NCI-H2107 (cell line): ENCODE results near the gene FAM193B.
A peak's percentile ranks its signal among the peaks of the same experiment; 100 is the strongest.

Source experiments
- DNase-seq: peaks from one replicate; lab custom pipeline; 2025; lab: John Stamatoyannopoulos, UW

Gene FAM193B

DNA sequence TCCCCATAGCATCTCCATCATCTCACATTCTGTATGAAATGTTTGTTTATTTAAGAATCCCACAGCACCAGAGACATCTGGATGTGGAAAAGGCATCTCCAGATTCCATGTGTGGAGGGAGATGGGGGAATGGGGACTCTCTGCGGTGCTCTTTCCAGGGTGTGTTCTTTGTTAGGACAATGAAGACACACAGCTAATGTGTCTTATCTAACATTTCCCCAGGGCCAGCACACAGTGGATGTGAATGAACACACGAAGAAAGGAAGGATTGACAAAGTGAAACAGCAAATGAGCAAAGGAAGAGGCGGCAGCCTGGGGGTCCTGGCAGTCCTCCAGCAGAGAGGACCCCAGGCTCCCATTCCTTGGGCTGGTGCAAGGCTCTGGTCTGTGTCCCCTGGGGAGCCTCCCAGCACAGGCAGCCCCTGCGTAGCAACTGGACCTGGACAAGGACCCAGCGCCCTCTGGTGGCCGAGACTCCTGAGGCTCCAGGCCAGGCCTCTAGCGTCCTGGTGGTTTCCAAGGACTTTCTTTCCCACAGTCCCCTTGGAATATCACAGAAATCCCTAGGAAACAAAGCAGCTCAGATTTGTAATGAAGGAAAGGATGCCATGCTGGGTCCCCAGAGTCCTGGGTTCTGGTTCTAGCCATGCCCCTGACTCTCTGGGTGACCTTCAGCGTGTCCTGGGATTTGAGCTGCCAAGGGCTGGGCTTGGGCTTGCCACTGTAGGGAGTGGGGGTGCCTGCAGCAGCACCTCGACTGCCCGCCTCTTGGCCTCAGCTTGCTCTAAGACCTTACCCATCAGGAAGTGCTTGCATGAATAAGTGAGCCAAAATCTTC, 53.5 kb downstream of the FAM193B start:
- peak; percentile 45 for DNase-seq

DNA sequence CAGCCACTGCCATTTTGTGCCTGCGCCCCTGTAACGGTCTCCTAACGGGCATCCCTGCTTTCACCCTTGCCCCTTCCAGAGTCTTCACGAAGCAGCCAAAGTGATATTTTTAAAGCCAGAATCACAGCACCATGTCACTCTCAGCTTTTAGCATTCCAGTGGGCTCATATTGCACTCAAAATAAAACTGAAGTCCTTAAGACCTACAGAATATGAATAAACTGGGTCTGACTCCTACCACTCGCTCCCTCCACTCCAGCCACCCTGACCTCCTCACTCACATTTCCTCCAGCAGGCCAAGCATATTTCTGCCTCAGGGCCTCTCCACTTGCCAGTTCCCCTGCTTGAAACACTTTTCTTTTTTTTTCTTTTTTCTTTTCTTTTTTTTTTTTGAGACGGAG, 54.5 kb downstream of the FAM193B start:
- DNase-seq = no peak

DNA sequence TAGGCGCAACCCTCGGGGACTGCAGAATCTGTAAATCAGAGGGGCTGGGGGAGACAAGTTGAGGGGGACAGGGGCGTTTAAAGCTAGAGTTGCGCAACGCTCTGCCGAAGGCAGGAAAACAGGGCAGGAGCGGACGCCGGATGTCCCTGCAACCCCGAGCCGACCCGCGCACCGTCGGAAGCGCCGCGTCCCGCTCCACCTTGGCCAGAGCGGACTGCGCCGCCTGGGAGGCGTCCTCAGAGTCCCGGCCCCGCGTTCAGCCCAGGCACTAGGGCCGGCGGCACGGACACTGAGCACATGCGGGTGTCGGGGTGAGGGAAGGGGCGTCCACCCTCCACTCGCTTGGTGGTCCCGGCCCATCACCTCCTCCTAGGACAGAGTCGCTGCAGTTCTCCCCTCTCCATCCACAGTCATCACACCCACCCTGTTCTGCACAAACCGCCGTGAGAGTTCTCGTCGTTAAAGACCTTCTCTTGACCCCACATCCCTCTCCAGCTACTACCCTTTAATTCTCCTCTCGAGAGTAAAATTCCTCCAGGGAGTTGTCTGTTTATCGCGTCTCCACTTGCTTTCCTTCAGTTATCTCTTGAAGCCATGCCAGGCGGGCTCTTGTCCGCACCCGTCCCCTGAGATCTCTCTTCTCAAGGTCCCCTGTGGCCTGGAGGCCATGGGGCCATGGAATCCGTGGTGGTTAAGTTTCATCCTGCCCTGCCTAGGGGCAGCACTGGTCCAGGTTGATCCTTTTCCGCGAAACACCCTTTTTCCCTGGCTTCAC, 56.2 kb downstream of the FAM193B start:
- DNase-seq = no peak

DNA sequence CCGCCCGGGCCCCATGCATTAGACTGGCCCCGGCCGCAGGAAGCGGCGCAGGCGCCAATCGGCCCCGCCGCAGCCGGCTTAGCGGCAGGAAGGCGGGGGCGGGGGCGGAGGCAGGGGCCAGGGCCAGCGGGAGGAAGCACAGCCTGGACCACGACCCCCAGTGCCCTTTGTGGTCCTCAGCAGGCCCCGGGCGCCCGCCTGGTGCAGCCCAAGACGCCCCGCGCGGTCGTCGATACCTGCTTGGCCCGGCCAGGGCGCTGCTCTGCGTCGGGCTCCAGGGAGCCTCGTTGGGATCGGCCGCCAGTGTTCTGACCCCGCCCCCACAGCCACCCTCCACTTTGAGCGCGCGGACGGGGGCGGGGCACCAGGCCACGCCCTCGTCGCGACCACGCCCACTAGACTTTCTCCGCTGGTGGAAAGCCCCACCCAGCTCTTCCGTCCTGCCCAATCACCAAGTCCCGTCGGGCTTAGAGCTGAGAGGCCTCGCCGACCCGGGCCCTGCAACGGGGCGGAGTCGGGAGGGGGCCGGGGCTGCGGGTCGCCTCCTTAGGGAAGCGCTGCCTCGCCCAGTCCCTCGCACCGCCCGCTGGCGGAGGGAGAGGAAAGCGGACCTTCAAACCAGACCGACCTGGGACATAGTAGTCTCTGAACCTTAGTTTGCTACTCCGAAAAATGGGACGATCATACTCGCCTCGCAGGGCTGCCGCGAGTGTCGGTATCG, 56.9 kb downstream of the FAM193B start, which contains the start of gene PDLIM7:
Gene PDLIM7 (minus strand): TSS at position 313 of the 721 bp plus-strand sequence. CDS start 1,092 bp downstream, outside the sequence.
- DNase-seq = peak; percentile 85

DNA sequence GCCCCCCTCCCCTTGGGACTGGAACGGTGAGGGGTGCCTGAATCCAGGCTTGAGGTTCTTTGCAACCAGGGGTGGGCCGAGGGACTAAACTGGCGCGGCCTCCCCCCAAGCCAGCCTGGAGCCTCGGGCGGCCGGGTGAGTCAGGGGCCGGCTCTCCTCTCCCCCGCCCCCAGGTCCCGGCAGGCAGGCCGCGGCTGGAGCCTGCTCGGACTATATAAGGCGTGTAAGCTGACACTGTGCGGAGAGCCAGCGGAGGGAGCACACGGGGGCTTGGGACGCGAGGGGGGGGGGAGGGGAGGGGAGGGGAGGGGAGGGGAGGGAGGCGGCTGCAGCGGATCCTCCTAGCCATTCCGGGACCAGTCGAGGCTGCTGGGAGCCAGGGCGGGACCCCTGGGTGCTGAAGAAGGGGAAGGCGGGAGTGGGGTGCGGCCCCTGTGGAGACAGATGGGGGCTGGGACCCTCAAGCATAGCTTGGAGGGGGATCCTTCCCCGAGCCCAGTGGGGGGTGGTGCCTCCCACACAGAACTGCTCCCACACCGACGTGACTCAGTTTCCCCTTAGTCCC, 57.6 kb downstream of the FAM193B start:
- peak; percentile 21 for DNase-seq

DNA sequence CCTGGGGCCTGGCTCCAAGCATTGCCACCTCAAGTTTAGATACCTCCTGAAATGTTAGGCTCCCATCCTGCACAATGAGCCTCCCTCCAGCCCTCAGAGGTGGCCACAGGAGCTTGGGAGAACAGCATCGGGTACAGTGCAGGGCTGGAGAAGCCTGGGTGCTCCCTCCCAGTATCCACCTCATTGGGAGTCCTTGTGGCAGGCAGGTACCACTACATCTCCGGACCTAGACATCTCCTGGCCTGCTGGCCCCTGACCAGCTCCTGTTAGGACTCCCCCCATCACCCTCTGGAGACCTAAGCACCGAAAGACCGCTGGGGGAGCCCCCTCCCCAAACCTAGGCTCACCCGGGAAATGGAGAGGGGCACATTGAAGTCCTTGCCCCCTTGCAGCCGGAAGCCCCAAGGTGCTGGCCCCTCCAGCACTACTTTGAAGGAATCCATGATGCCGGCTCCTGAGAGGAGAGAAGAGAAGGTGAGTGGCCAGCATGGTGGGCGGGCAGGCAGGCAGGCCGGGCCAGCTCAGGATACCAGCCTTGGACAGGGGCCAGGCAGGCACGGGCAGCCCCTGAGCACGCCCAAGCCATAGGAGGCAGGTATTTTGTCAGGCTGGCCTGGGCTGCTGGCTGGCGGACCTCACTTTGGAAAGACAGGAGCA, 58.2 kb downstream of the FAM193B start:
- no peak for DNase-seq

DNA sequence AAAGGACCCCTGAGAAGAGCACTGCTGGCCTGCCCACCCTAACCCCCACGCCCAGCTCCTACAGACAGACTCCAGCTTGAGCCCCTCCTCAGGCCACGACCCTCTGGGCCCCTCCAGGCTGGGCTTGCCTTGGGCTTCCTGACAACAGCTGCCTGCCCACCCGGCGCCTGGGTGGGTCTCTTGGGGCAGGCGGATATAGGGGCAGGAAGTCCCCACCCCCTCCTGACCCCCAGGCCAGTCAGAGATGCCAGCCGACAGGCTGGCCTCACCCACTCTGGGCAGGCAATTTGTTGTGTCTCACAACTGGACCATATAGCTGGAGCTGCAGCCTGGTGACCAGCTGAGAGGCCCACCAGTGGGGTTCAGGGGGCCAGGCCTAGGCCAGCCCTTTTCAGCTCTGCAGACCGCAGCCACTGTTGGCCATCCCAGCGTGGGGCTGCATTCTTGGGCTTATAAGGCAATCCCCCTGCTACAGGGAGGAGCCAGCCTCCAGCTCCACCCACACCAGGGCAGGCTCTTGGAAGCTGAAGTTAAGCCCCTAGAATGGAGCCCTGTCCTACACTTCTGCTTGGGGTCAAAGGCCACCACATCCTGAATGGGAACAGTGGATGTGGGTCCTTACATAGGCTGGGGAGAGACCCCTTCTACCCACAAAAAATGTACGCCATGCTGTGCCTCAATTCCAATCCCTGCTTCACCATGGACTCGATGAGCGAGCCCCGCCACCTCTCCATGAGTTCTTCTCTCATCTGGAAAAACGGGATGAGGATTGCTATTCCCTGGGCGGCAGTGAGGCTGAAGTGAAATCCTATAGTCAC, 58.9 kb downstream of the FAM193B start:
- DNase-seq = no peak

DNA sequence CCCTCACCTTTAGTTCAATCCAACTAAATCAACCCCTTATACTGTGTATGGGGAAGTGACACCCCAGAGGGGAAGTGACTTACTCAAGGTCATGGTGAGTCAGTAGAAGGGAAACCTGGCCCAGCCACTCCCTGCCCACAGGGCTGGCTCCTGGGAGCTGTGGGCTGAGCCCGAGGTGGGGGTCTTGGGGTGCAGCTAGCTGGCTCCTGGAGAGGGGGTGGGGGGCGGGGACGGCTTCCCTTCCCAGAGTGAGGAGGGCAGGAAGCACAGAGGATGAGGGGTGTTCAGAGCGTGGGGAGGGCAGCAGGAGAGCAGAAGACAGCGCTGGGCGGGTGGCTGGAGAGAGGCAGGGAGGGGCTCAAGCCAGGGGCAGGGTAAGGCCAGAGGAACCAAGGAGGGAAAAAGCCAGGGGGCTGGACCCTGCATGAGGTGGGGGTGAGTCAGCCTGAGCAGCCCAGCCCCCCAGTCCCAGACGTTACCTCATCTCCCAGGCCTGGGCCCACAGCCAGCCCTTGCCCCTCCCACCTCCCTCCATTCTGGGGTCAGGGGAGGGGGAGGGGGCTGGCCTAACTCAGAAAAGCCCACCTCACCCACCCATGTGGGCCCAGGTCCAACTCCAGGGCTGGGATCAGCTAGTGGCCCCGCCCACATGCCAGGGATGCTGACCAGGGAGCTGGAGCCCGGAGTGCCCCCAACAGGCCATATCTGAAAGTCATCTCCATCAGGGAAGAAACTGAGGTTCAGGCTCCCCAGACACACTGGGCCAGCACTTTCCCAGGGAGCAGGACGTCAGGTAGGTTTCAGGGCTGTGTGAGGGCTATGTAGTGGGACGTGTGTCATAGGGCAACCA, 59.8 kb downstream of the FAM193B start:
- DNase-seq = no peak

DNA sequence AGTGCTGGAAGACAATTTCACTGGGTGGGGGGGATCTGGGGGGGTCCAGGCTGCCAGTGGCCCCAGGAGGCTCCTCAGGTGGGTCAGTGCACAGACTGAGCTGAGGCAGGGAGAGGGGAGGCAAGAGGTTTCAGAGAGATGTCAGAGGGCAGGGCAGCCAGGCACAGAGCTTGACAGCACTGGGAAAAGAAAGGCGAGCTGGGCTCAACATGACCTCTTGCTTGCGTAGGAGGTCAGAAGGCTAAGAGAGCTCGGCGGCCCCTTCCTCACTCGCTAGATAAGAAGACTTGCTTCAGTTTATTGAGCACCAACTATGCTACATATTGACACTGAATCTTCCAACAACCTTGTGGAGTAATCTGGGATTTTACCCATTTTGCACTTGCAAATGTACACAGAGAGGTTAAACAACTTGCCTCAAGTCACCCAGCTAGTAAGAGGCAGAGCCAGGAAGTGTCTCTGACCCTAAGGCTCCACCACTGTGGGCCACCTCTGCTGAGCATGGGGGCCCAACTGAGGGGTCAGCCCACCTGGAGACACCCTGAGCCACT, 60.5 kb downstream of the FAM193B start:
- no peak for DNase-seq

DNA sequence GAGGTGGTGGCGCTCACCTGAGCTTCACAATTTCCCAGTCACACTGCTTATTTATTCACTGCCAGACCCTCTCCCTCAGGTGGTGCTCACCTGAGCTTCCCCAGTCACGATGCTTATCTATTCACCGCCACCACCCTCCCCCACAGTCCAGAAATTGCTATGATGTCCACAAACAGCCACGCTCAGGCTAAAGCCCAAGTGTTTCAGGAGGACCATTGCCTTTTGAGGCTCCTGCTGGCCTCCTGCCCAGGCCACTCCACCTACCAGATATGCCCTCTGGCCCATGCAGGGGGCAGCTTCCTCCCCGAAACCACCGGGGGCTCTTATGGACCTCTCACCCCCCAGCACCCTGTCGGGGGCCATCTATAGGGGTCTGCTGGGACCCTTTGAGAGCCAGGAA, 61.5 kb downstream of the FAM193B start:
- DNase-seq = no peak

DNA sequence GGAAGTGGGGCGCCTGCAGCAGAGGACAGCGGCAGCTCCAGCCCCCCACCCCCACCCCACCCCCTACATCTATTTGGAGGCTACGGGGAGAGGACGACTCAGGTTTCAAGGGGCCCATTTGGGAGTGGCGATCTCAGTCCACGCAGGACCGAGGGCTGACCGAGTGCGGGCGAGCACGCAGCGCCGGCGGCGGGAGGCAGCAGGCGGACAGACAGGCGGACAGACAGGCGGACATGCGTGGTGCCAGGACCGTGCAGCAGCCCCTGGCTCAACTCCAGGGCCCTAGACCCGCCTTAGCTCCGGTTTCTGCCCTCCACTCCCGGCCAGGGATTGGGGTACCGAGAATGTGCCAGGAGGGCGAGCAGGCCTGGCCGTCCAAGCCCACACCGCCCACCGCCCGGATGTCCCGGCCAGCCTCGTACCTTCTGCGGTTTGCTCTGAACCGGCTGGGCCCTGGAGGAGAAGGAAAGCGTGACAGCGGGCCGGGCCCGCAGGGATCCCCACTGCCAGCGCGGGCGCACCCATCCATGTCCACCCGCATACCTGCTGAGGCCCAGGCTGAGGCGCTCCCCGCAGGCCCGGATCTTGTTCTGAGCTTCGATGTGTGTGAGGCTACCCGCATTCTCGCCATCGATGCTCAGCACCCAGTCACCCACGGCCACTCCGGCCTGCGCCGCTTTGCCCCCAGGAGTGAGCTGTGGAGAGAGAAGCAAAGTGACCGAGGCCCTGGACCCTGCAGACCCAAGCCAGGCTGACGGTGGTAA, 62.2 kb downstream of the FAM193B start:
- no peak for DNase-seq

DNA sequence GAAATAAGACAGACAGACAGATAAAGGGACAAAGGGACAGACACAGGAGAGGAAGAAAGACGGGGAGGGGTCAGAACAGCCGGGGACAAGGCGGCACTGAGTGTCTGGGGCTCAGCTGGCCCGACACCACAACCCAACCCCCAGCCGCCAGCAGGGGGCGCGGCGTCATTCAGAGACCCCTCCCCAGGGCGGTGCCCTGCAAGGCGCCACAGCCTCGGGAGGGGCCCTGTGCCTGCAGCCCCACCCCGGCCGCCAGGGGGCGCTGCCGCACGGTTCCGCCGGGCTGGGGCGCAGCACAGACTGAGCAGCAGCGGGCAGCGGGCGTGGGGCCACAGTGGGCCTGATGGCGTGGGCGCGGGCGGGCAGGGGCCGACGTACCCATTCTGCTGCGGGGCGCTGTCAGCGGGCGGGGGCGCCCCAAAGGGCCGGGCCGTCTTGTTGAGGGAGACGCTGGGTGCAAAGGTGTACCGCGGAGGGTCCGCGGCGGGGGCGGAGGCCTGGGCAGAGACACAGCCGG, 62.9 kb downstream of the FAM193B start:
- no peak for DNase-seq

DNA sequence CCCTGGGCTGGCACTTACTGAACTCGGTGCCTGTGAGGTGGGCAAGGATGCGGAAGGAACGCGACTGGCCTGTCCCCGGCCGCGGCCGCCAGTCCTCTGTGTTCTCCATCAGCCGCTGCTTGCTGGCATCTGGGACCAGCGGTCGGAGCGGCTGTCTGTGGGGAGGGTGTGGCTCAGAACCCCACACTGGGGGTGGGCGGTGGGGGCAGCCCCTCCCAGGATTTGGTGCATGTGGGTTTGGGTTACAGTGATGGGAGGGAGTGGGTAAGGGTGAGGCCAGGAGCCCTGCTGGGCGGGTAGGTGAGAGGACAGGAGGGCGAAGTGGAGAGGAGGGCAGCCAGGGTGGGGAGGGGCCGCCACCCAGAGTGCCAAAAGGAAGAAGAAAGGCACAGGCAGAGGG, 63.4 kb downstream of the FAM193B start:
- DNase-seq = no peak

DNA sequence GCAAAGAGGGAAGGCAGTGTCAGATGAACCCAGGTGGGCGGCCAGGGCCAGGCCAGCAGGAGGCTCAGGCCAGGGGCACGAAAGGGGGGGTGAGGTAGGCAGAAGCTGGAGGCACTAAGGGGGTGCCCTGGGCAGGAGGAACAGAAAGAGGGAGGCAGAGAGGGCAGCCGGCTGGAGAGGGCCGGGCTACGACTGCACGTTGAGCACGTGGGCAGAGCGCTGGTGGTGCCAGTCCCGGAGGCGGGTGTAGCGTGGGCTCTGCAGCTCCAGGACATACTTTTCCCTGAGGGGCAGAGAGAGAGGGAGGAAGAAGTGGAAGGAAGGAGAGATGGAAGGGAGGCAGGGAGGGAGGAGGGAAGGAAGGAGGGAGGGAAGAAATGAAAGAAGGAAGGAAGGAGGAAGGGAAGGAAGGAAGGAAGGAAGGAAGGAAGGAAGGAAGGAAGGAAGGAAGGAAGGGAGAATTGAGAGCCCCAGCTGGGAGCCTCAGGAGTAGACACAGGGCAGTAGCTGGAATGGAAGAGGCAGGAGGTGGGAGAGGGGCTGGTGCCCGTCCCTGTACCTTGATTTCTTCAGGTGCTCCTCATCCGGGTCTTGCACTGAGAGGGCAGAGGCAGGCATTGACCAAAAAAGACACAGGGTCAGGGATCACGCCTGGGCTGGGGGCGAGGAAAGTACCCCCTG, 63.9 kb downstream of the FAM193B start:
- DNase-seq = no peak

DNA sequence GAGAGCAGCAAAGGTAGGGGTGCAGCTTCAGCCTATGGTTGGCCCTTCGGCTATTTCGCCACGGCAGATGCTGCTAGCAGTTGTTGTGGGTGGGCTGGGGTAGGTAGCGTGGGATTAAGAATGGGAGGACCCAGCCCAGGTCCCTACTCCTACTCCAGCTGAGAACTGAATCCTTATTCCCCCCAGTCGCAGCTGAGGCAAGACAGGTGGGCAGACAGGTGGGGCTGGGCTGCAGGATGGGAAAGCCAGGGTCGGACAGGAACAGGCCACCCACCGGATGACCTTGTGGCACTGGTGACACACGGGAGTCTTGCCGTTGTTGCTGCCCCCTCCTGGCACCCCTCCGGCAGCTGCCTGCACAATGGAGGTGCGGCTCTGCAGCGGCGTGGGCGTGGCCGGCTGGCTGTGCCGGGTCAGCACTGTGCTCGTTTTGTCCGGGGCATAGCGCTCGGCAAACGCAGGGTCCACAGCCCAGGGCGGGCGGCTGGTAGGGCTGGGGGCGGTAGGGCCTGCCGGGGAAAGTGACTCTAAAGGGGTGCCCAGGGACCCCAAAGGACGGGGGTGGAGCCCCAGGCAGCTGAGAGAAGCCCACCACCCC, 65.1 kb downstream of the FAM193B start:
- DNase-seq = no peak

DNA sequence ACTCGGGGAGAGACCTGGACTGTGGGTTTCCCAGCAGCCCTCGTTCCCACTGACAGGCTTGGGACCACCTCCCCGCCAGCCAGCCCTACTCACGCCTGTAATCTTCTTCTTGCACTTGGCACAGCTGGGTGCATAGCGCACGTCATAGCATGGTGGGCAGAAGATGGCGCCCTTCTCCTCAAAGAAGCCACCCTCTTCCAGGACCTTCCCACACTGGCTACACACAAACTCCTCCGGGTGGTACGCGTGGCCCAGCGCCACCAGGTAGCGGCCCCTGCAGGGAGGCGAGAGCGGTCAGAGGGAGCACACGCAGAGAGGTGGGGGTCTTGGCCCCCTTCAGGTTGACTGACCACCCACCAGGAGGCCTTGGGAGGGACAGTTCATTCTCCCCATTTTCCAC, 66.4 kb downstream of the FAM193B start:
- no peak for DNase-seq

DNA sequence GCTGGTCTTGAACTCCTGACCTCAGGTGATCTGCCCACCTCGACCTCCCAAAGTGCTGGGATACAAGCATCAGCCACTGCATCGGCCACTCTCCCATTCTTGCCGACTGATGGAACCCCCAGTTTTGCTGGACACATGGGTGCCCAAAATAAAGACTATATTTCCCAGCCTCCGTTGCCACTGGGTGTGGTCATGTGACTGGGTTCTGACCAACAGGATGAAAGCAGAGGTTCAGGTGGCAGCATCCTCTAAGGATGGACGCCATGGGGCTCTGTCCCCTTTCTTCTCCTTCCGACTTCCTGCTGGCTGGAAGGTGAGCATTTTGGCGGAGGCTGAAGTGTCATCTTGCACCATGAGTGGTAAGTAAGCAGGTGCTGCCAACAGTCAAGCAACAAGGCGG, 67.2 kb downstream of the FAM193B start:
- no peak for DNase-seq

DNA sequence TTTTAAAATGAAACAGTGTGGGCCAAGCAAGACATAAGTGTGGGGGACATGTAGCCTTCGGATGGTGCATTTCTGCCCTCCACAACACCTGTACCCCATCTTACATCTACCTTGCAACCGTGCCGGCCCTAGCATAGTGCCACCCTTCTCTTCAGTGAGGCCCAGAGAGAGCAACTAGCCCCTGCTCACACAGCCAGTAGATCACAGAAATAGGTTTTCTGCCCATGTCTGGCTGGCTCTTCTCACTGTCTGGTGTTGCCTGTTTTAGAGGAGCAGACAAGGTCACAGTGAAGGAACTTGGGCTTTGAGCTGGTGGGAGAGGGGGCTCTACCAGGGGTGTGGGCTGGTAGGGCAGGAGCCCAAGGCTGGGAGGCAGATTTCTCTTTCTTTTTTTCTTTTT, 68.1 kb downstream of the FAM193B start:
- DNase-seq = no peak
